Spleen (tissue), 11 donors: ENCODE data around the gene MRM1. TPM values are rescaled to one million over a fixed set of nuclear protein-coding genes. Genes with fewer than 3 reads are reported as not detected.

Source experiments
- DNase-seq: peaks from one replicate; pipeline ENCODE4 v3.0.0-alpha.2; 2020
- H3K27ac ChIP-seq, 8 donors: fragments of 200-600 bp; sonication (generic) in 7 of 8; 1 replicate in 4 of 8; 2 replicates in 4 of 8; pipeline versions ENCODE4 v1.5.0 to v1.8.0; 2016 to 2021; ENCODE audit warnings: inconsistent platforms in 4 of 8, mild to moderate bottlenecking in 4 of 8, moderate library complexity in 1 of 8
- H3K27me3 ChIP-seq, 7 donors: fragments of 200-600 bp; sonication (generic) in 6 of 7; replicated peaks in 1 of 7; 1 replicate in 4 of 7; 2 replicates in 3 of 7; pipeline versions ENCODE4 v1.5.0 to v1.8.0; 2016 to 2021; ENCODE audit warnings: inconsistent platforms in 3 of 7, mild to moderate bottlenecking in 1 of 7
- H3K36me3 ChIP-seq, 6 donors: fragments of 200-600 bp; sonication (generic) in 5 of 6; 1 replicate in 4 of 6; 2 replicates in 2 of 6; pipeline versions ENCODE4 v1.5.0 to v1.8.0; 2016 to 2021; ENCODE audit warnings: inconsistent platforms in 2 of 6
- H3K4me1 ChIP-seq, 6 donors: fragments of 200-600 bp; sonication (generic) in 5 of 6; 1 replicate in 3 of 6; 2 replicates in 3 of 6; pipeline versions ENCODE4 v1.5.0 to v1.8.0; 2016 to 2021; ENCODE audit warnings: inconsistent platforms in 3 of 6
- H3K4me3 ChIP-seq, 8 donors: fragments of 200-600 bp; sonication (generic) in 7 of 8; 1 replicate in 4 of 8; 2 replicates in 4 of 8; pipeline versions ENCODE4 v1.5.0 to v1.8.0; 2016 to 2021; ENCODE audit warnings: inconsistent platforms in 4 of 8, mild to moderate bottlenecking in 4 of 8, moderate library complexity in 2 of 8
- H3K9me3 ChIP-seq, 8 donors: fragments of 200-600 bp; sonication (generic) in 7 of 8; 1 replicate in 4 of 8; 2 replicates in 4 of 8; pipeline versions ENCODE4 v1.5.0 to v1.8.0; 2016 to 2021; ENCODE audit warnings: inconsistent platforms in 4 of 8
- POLR2A ChIP-seq, 3 donors: fragments of 450-650 bp; IDR thresholded peaks; one replicate each; pipeline ENCODE4 v1.5.1; 2017; ENCODE audit warnings: antibody characterized with exemption in 3 of 3, mild to moderate bottlenecking in 1 of 3
- POLR2AphosphoS5 ChIP-seq, 3 donors: sonication (generic); formaldehyde crosslinking; IDR thresholded peaks; one replicate each; pipeline ENCODE4 v1.5.1; 2017; ENCODE audit warnings: antibody characterized with exemption in 3 of 3
- WGBS, 5 donors: extraction: QIAGEN DNeasy Blood & Tissue Kit in 3 of 5; methylation state at CpG; one replicate each; pipeline versions ENCODE4 v1.1.5 to v1.1.7; 2013 to 2018; 5-methylcytosine and 5-hydroxymethylcytosine counted together
- intact Hi-C: fragments of 100-400 bp; cut with DNase I; formaldehyde crosslinking; loops from one replicate; pipeline ENCODE4 v1.15.0; 2023; ENCODE audit warnings: low total_unique reads
- polyA plus RNA-seq, 3 donors: library from polyadenylated mRNA; stranded (reverse); fragments of 200-250 nt; gene quantifications; one replicate each; pipeline ENCODE4 v1.2.1, GENCODE V29; 2013
- total RNA-seq, 7 donors: library from RNA; depleted of rRNA in 3 of 7; stranded (reverse); fragments of >200 nt in 3 of 7; fragmentation: NEBNext Ultra II Directional in 4 of 7; extraction: Animal tissue kit (Norgen Biotek cat#: 25700) in 4 of 7; gene quantifications; one replicate each; pipeline versions ENCODE4 v1.1.0 to v1.2.1, GENCODE V29; 2016 to 2021
- TF ChIP-seq, protein P1 (sequence below), 11 experiments: fragments of 200-600 bp in 7 of 11; fragments of 450-650 bp in 4 of 11; sonication (generic) in 4 of 11; IDR thresholded peaks in 8 of 11; conservative IDR thresholded peaks in 3 of 11; 1 replicate in 7 of 11; 2 replicates in 4 of 11; pipeline versions ENCODE4 v1.4.0 to v1.8.0; 2016 to 2021; ENCODE audit warnings: antibody characterized with exemption in 11 of 11, inconsistent platforms in 4 of 11, mild to moderate bottlenecking in 1 of 11
- donor health status: healthy with polysubstance abuse.
- donor health status: DM: no; HTN: no; CAD: no; lungs with moderate emphysema.
- donor health status: DM: no; HTN: no; CAD: no.
- donor health status: Bipolar disorder and iron deficiency.
- donor health status: healthy.
- donor health status: DM: no; HTN: no; CAD: no.
- donor health status: DM: yes; HTN: yes; CAD: no.

MRM1 gene
- total and polyA plus RNA-seq, 10 donors: 5.4 to 13.8 (median 8.5) TPM

GRCh38 chr17:36641877-36642845, 40.8 kb downstream of the MRM1 start:
- Histone ChIP-seq H3K9me3 (no peaks in the 10 kb centered on the region), H3K4me3 (peak overlapping the region in 7 of 8 donors; percentile 15 to 65 (median 33)), H3K27ac (no peak overlapping the region), H3K36me3 (no peaks in the 10 kb centered on the region), H3K4me1 (peaks cover 0 to 20% (median 13%) of the 10 kb centered on the region in 6 donors), H3K27me3 (peaks cover 9 to 93% (median 53%) of the 10 kb centered on the region in 7 donors)
- intact Hi-C loops: no loop called here
- peak; percentile 61 for DNase-seq
- WGBS, 5 donors: 6 to 9% (median 7%) methylated on average over 37 to 64 of the region's 64 CpGs
- TF ChIP-seq POLR2A (IDR thresholded peaks at IDR 0.05) (no peak), POLR2AphosphoS5 (IDR thresholded peaks at IDR 0.05) (peak in 1 of 3 donors; percentile 21)
- TF ChIP-seq, protein P1, sequence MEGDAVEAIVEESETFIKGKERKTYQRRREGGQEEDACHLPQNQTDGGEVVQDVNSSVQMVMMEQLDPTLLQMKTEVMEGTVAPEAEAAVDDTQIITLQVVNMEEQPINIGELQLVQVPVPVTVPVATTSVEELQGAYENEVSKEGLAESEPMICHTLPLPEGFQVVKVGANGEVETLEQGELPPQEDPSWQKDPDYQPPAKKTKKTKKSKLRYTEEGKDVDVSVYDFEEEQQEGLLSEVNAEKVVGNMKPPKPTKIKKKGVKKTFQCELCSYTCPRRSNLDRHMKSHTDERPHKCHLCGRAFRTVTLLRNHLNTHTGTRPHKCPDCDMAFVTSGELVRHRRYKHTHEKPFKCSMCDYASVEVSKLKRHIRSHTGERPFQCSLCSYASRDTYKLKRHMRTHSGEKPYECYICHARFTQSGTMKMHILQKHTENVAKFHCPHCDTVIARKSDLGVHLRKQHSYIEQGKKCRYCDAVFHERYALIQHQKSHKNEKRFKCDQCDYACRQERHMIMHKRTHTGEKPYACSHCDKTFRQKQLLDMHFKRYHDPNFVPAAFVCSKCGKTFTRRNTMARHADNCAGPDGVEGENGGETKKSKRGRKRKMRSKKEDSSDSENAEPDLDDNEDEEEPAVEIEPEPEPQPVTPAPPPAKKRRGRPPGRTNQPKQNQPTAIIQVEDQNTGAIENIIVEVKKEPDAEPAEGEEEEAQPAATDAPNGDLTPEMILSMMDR (IDR thresholded peaks at IDR 0.05 in 8 of 11, conservative IDR thresholded peaks at IDR 0.05 in 3 of 11): peak in 1 of 11 experiments; percentile 12

DNA sequence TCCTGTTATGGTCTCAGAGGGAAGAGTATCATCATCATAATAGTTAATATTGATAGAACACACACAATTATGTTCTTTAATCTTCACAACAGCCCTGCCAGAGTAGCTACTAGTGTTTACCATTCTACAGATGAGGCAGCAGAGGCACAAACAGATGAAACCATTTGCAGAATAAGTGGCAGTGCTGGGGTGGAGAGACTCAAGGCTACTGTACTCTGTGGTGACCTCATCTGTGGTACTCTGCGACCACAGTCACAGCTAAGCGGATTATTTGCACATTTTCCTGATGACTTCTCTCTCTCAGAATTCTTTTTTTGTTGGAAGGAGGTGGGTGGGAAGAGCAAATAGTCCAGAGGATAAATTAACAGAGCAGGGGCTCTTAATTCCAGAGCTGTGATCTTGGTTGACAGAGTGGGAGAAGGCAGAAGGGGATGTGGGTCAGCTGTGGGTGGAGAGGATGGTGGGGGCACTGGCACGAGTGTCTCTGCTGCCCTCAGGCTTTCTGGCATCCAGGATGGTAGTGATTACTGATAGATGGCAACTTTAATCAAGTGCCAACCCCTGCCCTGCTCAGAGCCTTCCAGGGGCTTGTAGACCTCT, 41.8 kb downstream of the MRM1 start:
- H3K9me3 ChIP-seq: no peaks in the 10 kb centered on the region
- TF ChIP-seq POLR2AphosphoS5 (IDR thresholded peaks at IDR 0.05) (no peak), POLR2A (IDR thresholded peaks at IDR 0.05) (no peak)
- TF ChIP-seq, protein P1 (IDR thresholded peaks at IDR 0.05 in 8 of 11, conservative IDR thresholded peaks at IDR 0.05 in 3 of 11): no peak
- no peak for DNase-seq
- peaks cover 0 to 20% (median 13%) of the 10 kb centered on the region in 6 donors for H3K4me1 ChIP-seq
- no peak overlapping the region for H3K4me3 ChIP-seq
- intact Hi-C loops: no loop called here
- H3K27ac ChIP-seq: no peak overlapping the region
- no peaks in the 10 kb centered on the region for H3K36me3 ChIP-seq
- peaks cover 9 to 96% (median 53%) of the 10 kb centered on the region in 7 donors for H3K27me3 ChIP-seq
- 59 to 73% (median 68%) methylated on average over 3 of the region's 3 CpGs for WGBS, 5 donors

DNA sequence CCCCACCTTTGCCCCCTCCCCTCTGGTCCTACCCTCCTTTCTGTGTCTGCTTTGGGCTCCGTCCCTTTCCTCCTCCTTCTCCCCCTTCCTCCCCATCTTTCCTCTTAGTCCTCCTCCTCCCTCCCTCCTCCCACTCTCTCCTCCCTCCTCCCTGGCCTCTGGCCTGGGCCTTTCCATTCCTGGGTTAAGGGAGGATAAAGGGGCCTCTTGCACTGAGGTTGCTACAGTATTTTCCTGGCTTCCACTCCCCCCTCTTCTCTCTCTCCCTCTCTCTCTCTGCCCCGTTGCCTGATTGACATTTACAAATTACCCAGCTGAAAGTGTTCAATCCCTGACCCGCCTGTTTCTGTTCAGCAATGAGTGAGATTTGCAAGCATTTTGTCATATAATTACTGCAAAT, 44.0 kb downstream of the MRM1 start:
- no peak for DNase-seq
- intact Hi-C loops: no loop called here
- H3K27me3 ChIP-seq: peaks cover 9 to 79% (median 40%) of the 10 kb centered on the region in 7 donors
- no peaks in the 10 kb centered on the region for H3K36me3 ChIP-seq
- no peak overlapping the region for H3K27ac ChIP-seq
- 48 to 63% (median 59%) methylated on average over 3 of the region's 3 CpGs for WGBS, 5 donors
- no peak for TF ChIP-seq POLR2A (IDR thresholded peaks at IDR 0.05)
- no peak for TF ChIP-seq POLR2AphosphoS5 (IDR thresholded peaks at IDR 0.05)
- TF ChIP-seq, protein P1 (IDR thresholded peaks at IDR 0.05 in 8 of 11, conservative IDR thresholded peaks at IDR 0.05 in 3 of 11): no peak
- H3K9me3 ChIP-seq: no peaks in the 10 kb centered on the region
- no peak overlapping the region for H3K4me3 ChIP-seq
- H3K4me1 ChIP-seq: peaks cover 0 to 20% (median 13%) of the 10 kb centered on the region in 6 donors

- Histone ChIP-seq H3K36me3 (no peaks in the 10 kb centered on the region), H3K27ac (no peak overlapping the region), H3K9me3 (no peaks in the 10 kb centered on the region), H3K27me3 (peaks cover 0 to 59% (median 18%) of the 10 kb centered on the region in 7 donors), H3K4me3 (no peak overlapping the region), H3K4me1 (peaks cover 0 to 4% (median 0%) of the 10 kb centered on the region in 6 donors)
- no peak for DNase-seq
- TF ChIP-seq POLR2A (IDR thresholded peaks at IDR 0.05) (no peak), POLR2AphosphoS5 (IDR thresholded peaks at IDR 0.05) (no peak)
- TF ChIP-seq, protein P1 (IDR thresholded peaks at IDR 0.05 in 8 of 11, conservative IDR thresholded peaks at IDR 0.05 in 3 of 11): no peak
- intact Hi-C loops: no loop called here
- 23 to 57% (median 36%) methylated on average over 4 of the region's 4 CpGs for WGBS, 5 donors
These were observed 46.3 kb downstream of the MRM1 start for GRCh38 chr17:36647636-36648035.
